NB4 (cell line): ENCODE results near the gene ENPP3.

ENCODE experiments used
- DNase-seq: peaks from one replicate; pipeline ENCODE4 v3.0.0; 2010; ENCODE audit warnings: low read depth
- H3K4me3 ChIP-seq: one replicate; pipeline ENCODE4 v1.5.1; 2011; ENCODE audit warnings: mild to moderate bottlenecking, low read depth, low read length, moderate library complexity
- MYC ChIP-seq: IDR thresholded peaks from 2 replicates; pipeline ENCODE4 v1.6.1; 2011; ENCODE audit warnings: low read depth, low read length
- POLR2A ChIP-seq: IDR thresholded peaks from 2 replicates; pipeline ENCODE4 v1.6.1; 2011; ENCODE audit warnings: mild to moderate bottlenecking; ENCODE audit not compliant: insufficient read length; ENCODE audit errors: extremely low read depth
- TF ChIP-seq, protein P1 (sequence below): IDR thresholded peaks from one replicate; pipeline ENCODE4 v1.5.1; 2012; ENCODE audit warnings: low read depth, low read length
- TF ChIP-seq, protein P2 (sequence below): IDR thresholded peaks from 2 replicates; pipeline ENCODE4 v1.6.1; 2011; ENCODE audit warnings: low read depth, low read length

The ENPP3 gene

DNA sequence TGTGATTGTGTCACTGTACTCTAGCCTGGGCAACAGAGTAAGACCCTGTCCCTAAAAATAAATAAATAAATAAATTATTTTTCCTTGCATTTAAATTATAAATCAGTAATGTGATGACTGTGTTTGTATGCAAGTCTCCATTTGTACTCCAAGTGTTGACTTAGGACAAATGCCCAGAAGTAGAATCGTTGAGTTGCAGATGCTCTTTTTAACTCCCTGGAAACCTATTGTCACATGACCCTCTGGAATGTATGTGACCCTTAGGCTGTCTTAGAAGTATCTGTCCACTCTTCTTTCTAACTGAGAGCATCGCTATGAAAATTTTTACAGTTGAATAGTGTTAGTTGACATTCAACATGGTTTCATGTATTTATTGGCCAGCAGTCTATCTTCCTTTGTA lies 45.3 kb downstream of the ENPP3 start:
- DNase-seq, result no peak
- TF ChIP-seq, protein P1, sequence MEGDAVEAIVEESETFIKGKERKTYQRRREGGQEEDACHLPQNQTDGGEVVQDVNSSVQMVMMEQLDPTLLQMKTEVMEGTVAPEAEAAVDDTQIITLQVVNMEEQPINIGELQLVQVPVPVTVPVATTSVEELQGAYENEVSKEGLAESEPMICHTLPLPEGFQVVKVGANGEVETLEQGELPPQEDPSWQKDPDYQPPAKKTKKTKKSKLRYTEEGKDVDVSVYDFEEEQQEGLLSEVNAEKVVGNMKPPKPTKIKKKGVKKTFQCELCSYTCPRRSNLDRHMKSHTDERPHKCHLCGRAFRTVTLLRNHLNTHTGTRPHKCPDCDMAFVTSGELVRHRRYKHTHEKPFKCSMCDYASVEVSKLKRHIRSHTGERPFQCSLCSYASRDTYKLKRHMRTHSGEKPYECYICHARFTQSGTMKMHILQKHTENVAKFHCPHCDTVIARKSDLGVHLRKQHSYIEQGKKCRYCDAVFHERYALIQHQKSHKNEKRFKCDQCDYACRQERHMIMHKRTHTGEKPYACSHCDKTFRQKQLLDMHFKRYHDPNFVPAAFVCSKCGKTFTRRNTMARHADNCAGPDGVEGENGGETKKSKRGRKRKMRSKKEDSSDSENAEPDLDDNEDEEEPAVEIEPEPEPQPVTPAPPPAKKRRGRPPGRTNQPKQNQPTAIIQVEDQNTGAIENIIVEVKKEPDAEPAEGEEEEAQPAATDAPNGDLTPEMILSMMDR, result no peak
- TF ChIP-seq, protein P2, sequence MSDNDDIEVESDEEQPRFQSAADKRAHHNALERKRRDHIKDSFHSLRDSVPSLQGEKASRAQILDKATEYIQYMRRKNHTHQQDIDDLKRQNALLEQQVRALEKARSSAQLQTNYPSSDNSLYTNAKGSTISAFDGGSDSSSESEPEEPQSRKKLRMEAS, result no peak
- TF ChIP-seq POLR2A (no peak), MYC (no peak)

DNA sequence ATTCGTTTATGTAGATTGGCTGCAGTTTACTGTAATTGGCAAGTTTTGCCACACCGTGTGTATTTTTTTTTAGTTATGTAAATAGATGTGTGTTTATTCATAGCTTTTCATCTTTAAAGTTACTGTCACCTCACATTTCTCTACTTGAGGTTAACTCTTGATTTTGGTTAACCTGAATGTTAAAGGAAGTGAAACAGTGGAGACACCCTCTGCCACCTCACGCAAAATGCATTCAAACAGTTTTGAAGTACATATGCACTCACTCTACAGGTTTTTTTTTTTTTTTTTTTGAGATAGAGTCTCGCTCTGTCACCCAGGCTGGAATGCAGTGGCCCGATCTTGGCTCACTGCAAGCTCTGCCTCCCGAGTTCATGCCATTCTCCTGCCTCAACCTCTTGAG lies 46.4 kb downstream of the ENPP3 start:
- DNase-seq, result no peak
- H3K4me3 ChIP-seq, result no peak overlapping the region
- TF ChIP-seq POLR2A (no peak), MYC (no peak)
- TF ChIP-seq, protein P1, result no peak
- TF ChIP-seq, protein P2, result no peak

More for the DNA sequence above, 45.3 kb downstream of the ENPP3 start:
- H3K4me3 ChIP-seq, result no peak overlapping the region

DNA sequence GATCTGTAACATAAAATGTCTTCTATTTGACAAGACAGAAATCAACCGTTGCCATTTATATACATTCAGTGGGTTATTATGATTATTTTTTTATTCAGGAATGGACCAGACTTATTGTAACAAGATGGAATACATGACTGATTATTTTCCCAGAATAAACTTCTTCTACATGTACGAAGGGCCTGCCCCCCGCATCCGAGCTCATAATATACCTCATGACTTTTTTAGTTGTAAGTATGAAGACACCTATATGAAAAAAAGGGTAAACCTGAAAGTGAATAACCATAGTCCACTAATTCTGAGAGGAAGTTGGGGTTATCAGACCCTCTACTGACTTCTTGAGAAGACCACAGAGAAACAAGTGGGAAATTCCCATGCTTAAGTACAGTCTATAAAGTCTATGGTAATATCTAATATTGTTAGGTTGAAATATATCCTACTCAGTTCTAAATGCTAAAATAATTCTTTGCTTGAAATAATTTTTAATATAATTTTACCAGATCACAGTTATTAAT lies 48.2 kb downstream of the ENPP3 start:
- DNase-seq, result no peak
- no peak for TF ChIP-seq MYC
- no peak for TF ChIP-seq POLR2A
- TF ChIP-seq, protein P2, result no peak
- TF ChIP-seq, protein P1, result no peak
- no peak overlapping the region for H3K4me3 ChIP-seq

DNA sequence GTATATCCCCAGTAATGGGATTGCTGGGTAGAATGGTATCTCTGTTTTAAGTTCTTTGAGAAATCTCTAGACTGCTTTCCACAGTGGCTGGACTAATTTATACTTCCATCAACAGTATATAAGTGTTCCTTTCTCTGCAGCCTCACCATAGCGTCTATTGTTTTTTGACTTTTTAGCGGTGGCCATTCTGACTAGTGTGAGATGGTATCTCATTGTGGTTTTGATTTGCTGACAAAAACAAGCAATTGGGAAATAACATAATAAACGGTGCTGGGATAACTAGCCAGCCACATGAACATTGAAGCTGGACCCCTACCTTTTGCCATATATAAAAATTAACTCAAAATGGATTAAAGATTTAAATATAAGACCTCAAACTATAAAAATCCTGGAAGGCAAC lies 49.9 kb downstream of the ENPP3 start:
- no peak for DNase-seq
- TF ChIP-seq, protein P2, result no peak
- TF ChIP-seq, protein P1, result no peak
- TF ChIP-seq MYC (no peak), POLR2A (no peak)
- no peak overlapping the region for H3K4me3 ChIP-seq

DNA sequence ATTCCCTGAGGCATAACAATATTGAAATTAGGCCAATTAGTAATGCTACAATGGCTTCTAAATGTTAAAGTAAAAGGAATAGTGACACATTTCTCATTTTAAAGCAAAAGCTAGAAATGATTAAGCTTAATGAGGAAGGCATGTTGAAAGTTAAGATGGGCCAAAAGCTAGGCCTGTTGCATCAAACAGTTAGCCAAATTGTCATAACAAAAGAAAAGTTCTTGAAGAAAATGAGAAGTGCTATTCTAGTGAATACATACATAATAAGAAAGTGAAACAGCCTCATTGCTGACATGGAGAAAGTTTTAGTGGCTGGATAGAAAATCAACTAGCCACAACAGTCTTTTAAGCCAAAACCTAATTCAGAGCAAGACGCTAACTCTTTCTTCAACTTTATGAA lies 51.2 kb downstream of the ENPP3 start:
- TF ChIP-seq, protein P2, result no peak
- TF ChIP-seq MYC (no peak), POLR2A (no peak)
- TF ChIP-seq, protein P1, result no peak
- no peak overlapping the region for H3K4me3 ChIP-seq
- DNase-seq, result no peak
